Tibial artery (tissue), 4 donors: ENCODE results near the gene IHH.

ENCODE experiments used
- DNase-seq, 2 donors: peaks; one replicate each; pipeline ENCODE4 v3.0.0-alpha.2; 2019
- H3K27ac ChIP-seq, 2 donors: fragments of 200-600 bp; sonication (generic) in 1 of 2; 1 replicate in 1 of 2; 2 replicates in 1 of 2; pipeline ENCODE4 v1.5.1; 2018 to 2019; ENCODE audit warnings: mild to moderate bottlenecking in 1 of 2
- H3K27me3 ChIP-seq, 2 donors: fragments of 200-600 bp; sonication (generic) in 1 of 2; one replicate each; pipeline versions ENCODE4 v1.5.1 to v1.6.0; 2016 to 2019
- H3K36me3 ChIP-seq, 3 donors: fragments of 200-600 bp; sonication (generic) in 2 of 3; one replicate each; pipeline ENCODE4 v1.5.1; 2016 to 2019; ENCODE audit warnings: mild to moderate bottlenecking in 2 of 3
- H3K4me1 ChIP-seq, 4 donors: fragments of 200-600 bp; sonication (generic) in 2 of 4; 1 replicate in 3 of 4; 2 replicates in 1 of 4; pipeline ENCODE4 v1.5.1; 2016 to 2019
- H3K4me3 ChIP-seq, 2 donors: fragments of 200-600 bp; sonication (generic) in 1 of 2; 1 replicate in 1 of 2; 2 replicates in 1 of 2; pipeline ENCODE4 v1.5.1; 2018 to 2019; ENCODE audit warnings: mild to moderate bottlenecking in 2 of 2
- H3K9me3 ChIP-seq, 3 donors: fragments of 200-600 bp; sonication (generic) in 1 of 3; one replicate each; pipeline ENCODE4 v1.5.1; 2016 to 2019
- intact Hi-C: fragments of 100-400 bp; cut with DNase I; formaldehyde crosslinking; loops from one replicate; pipeline ENCODE4 v1.15.0; 2023; ENCODE audit warnings: low total_unique reads
- TF ChIP-seq, protein P1 (sequence below), 2 experiments: fragments of 200-600 bp in 1 of 2; fragments of 450-650 bp in 1 of 2; IDR thresholded peaks; one replicate each; pipeline ENCODE4 v1.5.1; 2017 to 2019; ENCODE audit warnings: antibody characterized with exemption in 2 of 2, mild to moderate bottlenecking in 1 of 2, moderate library complexity in 1 of 2

IHH gene

DNA sequence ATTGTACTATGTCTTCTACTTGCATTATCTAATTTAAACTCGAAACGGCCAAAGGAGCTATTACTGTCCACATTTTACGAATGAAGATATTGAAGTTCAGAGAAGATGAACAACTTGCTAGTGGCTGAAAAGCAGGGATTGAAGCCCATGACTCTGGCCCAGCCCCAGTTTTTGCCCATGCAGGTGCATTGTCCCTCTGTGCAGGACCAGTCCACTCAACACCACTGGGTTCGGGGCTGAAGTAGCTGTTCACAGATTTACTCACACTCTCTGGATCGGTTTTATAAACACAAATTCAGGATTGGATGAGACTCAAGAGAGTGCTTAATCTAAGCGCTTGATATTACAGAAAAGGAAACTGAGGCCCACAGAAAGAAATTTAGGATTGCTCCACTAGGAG lies 1.4 kb upstream of the IHH start:
- H3K27me3 ChIP-seq: peaks cover 4 to 57% of the 10 kb centered on the region in 2 donors
- H3K4me3 ChIP-seq: no peak overlapping the region
- intact Hi-C loops: no loop called here

DNA sequence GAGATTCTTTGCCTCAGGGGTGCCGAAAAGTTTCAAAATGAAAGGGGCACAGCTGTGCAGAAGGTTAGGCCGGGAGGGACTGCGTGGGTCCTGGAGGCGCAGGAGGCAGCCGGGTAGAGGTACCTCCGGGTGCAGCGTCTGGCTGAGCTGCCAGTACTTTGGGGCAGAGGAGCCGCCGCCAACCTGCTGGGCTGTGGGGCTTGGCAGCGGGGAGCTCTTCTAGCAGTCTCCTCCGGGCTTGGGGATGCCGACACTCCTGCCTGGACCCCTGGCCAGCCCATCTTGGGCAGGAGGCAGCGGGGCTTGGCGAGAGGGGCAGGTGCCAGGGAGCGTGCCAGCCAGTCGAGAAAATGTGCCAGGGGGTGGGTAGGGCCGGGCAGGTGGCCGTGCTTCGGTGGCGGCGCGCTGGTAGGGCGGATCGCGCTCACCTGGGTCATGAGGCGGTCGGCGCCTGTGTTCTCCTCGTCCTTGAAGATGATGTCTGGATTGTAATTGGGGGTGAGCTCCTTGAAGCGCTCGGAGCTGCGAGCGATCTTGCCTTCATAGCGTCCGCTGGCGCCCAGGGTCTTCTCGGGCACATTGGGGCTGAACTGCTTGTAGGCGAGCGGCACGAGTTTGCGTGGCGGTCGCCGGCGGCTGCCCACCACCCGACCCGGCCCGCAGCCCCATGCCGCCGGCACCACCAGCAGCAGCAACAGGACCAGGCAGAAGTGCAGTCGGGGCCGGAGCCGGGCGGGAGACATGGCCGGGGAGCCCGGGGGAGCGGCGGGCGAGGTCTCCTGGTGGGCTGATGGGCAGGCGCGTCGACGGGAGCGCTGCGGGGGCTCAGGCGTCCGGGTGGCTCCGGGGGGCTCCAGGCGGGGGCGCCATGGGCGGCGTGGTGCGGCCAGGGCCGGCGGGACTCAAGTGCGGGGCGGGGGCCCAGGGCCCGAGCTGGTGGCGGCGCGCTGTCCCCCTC lies 717 bp downstream of the IHH start:
- H3K27ac ChIP-seq: no peak overlapping the region
- intact Hi-C loops: loop anchor here (2.0 to 10.0 kb wide), 3 partner anchors 59 to 245 kb away; partner anchors contain the start of gene PTPRN
- H3K36me3 ChIP-seq: no peaks in the 10 kb centered on the region
- TF ChIP-seq, protein P1, sequence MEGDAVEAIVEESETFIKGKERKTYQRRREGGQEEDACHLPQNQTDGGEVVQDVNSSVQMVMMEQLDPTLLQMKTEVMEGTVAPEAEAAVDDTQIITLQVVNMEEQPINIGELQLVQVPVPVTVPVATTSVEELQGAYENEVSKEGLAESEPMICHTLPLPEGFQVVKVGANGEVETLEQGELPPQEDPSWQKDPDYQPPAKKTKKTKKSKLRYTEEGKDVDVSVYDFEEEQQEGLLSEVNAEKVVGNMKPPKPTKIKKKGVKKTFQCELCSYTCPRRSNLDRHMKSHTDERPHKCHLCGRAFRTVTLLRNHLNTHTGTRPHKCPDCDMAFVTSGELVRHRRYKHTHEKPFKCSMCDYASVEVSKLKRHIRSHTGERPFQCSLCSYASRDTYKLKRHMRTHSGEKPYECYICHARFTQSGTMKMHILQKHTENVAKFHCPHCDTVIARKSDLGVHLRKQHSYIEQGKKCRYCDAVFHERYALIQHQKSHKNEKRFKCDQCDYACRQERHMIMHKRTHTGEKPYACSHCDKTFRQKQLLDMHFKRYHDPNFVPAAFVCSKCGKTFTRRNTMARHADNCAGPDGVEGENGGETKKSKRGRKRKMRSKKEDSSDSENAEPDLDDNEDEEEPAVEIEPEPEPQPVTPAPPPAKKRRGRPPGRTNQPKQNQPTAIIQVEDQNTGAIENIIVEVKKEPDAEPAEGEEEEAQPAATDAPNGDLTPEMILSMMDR (IDR thresholded peaks at IDR 0.05): no peak
- H3K27me3 ChIP-seq: peaks cover 4 to 76% of the 10 kb centered on the region in 2 donors
- H3K4me3 ChIP-seq: peak overlapping the region; percentile 6 to 30
- no peaks in the 10 kb centered on the region for H3K9me3 ChIP-seq
- DNase-seq: peak in 1 of 2 donors; percentile 67
- H3K4me1 ChIP-seq: peaks cover 6 to 42% (median 40%) of the 10 kb centered on the region in 4 donors

More for the DNA sequence above, 1.4 kb upstream of the IHH start:
- H3K27ac ChIP-seq: no peak overlapping the region
- H3K4me1 ChIP-seq: peaks cover 6 to 42% (median 40%) of the 10 kb centered on the region in 4 donors
- H3K36me3 ChIP-seq: no peaks in the 10 kb centered on the region
- no peaks in the 10 kb centered on the region for H3K9me3 ChIP-seq
- DNase-seq: no peak
- TF ChIP-seq, protein P1 (IDR thresholded peaks at IDR 0.05): no peak

DNA sequence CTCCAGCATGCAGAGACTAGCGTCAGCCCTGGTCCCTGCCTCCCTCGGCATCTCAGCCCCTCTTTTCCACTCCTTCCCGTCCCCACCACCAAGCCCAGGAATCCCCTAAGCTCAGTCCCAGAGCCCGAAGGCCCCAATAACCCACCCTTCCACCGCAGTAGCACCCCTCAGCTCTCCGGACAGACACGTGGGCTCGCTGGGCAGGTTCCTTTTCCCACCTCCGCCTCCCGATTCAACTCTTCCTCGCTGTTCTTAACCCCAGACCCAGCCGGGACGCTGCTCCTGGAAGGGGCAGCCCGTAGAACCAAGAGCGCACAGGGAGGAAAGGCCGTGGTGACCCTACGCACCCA lies 1.4 kb downstream of the IHH start:
- TF ChIP-seq, protein P1 (IDR thresholded peaks at IDR 0.05): no peak
- H3K4me3 ChIP-seq: peak overlapping the region; percentile 5 to 30
- H3K27me3 ChIP-seq: peaks cover 4 to 83% of the 10 kb centered on the region in 2 donors
- H3K36me3 ChIP-seq: no peaks in the 10 kb centered on the region
- no peak for DNase-seq
- intact Hi-C loops: loop anchor here (2.0 to 10.0 kb wide), 3 partner anchors 59 to 245 kb away; partner anchors contain the start of gene PTPRN
- peaks cover 6 to 42% (median 40%) of the 10 kb centered on the region in 4 donors for H3K4me1 ChIP-seq
- H3K9me3 ChIP-seq: no peaks in the 10 kb centered on the region
- H3K27ac ChIP-seq: no peak overlapping the region

DNA sequence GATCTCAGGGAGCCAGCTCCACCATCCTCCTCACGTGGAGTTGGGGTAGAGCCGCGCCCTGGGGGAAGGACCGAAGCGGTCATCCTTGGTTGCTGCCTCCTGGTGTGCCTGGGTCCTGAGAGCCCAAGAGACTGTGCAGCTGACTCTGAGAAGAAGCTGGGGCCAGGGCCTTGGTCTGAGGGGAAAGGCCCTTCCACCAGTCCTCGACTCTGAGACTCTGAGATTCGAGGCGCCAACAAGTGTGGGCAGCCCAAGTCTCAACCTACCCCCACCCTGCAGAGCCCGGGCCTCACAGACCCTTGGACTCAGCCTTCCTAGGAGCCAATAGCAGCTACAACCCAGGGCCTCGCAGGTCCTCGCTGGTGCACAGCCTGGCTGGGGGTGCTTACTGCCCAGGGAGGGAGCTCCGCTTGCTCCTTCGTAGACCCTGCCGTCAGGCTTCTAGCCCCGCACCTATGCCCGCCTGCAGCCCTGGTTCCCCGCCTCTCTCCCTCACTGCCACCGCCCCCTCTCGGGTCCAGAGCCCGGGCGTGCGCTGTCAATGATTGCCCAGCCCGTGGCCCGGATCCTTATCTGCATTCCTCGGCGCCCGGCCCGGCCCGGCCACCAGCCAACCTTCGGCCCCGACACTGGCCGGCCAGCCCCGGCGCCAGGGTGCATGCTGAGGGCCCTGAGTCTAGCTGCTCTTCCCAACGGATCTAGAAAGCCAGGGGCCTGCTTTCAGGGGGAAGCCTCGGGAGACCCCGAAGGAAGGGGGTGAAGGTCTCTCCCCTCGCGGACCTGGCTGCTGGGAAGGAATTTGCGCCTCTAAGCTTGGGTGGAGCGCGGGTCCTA lies 2.0 kb downstream of the IHH start:
- peak in 1 of 2 donors; percentile 70 for DNase-seq
- H3K4me1 ChIP-seq: peaks cover 6 to 42% (median 40%) of the 10 kb centered on the region in 4 donors
- H3K4me3 ChIP-seq: peak overlapping the region; percentile 5 to 30
- H3K9me3 ChIP-seq: no peaks in the 10 kb centered on the region
- TF ChIP-seq, protein P1 (IDR thresholded peaks at IDR 0.05): no peak
- intact Hi-C loops: loop anchor here (2.0 to 10.0 kb wide), 3 partner anchors 60 to 246 kb away; partner anchors contain the start of gene PTPRN
- H3K27me3 ChIP-seq: peaks cover 4 to 85% of the 10 kb centered on the region in 2 donors
- H3K27ac ChIP-seq: no peak overlapping the region
- H3K36me3 ChIP-seq: no peaks in the 10 kb centered on the region
